Measurements from ENCODE around the gene NDP.
"Not testable (repeated sequence)": the region's sequence is repeated elsewhere in the genome, so short reads cannot be mapped to it uniquely, and the experiment has no call there.

Gene NDP

DNA sequence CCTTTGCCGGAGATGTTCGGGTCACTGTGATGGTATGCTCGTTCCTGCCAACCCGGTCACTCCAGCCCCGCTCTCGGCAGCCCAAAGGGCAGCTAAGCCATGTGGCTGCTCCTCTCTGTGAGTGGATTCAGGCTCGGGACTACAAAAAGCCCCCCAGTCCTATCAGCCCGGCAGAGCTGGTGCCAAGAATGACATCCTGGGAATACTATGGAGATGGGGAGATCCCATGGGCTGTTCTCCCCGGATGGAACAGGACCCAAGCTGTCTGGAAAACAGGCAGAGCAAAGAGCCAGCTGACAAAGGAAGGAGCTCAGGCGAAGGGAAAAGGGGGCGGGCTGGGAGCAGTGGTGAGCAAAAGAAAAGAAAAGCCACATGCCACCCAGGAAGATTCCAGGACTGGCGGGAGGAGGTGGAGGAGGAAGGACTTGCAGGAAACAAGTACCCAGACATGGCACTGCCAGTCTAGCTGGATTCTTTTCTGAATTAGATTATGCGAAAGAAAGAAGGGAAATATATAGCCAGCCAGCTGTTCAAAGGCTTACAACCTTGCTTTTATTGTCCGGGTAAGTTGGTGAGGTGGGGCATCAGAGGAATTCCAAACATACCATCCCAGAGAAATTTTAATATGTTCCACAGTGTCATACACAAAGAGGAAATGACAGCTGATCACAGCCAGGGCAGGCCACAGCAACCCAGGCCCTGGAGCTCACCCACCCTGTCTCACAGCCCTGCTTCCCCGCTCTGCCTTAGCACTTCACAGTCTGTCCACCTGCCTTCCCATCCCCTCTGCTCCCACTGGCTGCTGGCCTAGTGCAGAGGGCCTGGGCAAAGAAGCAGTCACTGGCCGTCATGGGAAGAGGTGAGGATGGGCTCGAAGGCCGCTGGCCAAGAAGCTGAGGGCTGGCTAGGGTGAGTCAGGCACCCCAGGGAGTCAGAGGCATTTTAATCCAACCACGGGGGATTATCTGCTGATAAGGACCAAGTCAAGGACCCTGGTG is 3.4 kb downstream of the NDP start:
- DNase-seq = no peak

DNA sequence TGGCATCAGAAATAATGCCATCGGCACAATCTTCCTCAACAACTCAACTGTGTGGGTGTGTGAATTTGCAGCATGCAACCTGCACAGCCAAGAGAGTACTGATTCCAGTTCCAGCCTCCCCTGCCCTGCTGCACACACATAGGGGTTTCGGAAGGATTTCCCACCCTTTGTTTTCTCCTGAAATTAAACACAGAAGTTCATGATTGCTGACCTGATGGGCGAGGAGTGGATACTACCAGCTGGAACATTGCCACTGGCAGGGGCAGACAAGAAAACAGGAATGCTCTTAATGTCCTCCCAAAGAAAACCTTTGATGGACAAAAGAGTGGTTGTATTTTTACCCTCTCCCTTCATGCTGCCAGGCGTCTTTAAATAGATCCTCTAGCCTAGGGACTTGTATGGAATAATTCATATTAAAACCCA is 4.8 kb downstream of the NDP start:
- no peak for DNase-seq

GRCh38 chrX:43964936-43965335 is 8.3 kb downstream of the NDP start:
- DNase-seq = no peak

DNA sequence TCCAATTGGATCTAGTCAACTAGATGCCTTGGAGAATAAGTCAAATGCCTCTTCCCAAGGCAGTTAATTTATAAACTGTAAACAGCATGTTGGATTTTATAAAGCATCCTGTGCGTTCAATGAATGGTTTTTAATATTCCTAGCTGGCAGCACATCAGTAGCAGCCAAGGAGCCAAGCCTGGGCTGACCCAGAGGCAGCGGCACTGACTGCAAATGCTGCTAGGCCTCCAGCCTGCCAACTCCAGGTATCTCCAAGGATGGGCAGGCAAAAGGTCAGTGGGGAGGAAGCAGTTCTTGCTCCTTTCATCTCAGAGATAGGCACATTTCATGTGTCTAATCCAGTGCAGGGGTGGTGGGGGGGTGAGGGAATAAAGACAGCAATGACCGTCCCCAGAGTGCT is 9.5 kb downstream of the NDP start:
- no peak for DNase-seq

DNA sequence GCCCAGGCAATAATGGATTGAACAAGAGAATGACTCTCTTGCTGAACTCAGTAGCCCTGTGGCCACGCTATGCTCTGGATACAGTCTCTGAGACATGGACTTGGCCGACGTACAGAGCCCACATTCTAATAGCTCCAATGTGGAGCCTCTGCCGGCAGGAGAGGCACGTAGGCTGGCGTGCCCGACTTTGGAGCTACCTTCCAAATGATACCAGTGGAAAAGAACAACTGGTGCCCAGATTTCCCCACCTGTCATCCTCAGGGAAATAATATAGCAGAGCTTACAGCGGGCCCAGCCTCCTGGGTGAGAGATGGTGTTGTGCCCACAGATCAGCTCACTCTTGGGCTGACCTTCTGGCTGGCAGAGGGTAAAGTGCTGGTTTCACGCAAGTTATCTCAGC is 10.6 kb downstream of the NDP start:
- DNase-seq = no peak

DNA sequence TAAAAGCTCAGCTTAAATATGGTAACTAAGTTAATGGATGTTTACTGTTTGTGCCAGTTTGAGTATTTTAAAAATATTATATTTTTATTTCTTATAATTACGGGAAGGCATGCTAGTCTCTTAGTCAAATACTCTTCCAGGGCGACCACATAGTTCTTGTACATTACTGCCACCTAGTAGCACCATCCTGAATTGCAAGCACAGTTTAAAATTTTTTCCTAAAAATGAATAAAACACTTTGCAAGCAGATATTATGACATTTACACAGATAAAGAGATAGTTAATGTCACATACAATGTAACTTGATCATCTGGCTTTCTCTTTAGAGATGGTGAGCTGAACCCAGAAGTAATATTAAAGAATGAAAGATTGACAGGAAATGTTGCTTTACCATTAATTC is 11.5 kb downstream of the NDP start:
- no peak for DNase-seq

DNA sequence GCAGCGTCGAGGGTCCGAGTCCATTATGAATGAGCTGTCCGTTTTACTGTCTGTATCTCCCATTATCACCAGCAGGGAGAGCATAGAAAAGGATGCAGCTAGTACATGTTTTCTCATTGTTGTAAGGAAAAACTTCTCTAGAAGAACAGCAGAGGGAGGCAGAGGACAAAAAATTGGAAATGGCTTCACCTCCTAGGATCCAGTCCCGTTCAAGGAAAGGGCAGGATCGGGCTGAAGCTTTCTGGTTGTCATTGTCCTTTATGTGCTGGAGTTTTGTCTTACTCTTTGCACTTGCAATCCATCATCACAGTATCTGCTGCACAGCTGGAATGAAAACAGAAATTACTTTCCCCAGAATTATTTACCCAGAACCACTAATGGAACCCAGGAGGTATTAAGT is 14.7 kb downstream of the NDP start:
- DNase-seq = peak; percentile 78

DNA sequence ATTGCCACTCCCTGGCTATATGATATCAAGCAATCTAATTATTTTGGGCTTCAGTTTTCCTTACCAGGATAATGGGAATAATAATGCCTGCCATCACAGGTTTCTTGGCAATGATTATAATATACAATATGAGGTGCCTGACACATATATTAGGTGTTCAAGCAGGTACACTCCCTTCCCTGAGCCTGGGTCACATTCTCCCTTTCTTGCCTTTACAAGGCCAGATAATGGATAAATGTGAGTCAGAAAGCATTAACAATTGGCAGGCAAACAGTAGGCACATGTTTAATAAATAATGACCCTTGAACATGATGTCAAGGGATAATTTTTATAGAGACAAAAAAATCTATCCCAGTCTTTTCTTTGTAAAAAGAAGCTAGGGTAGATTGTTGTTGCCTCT is 17.2 kb downstream of the NDP start:
- no peak for DNase-seq

GRCh38 chrX:43953218-43953617 is 20.0 kb downstream of the NDP start:
- DNase-seq = no peak

- no peak for DNase-seq
These were observed 23.5 kb downstream of the NDP start for GRCh38 chrX:43949669-43950068.

DNA sequence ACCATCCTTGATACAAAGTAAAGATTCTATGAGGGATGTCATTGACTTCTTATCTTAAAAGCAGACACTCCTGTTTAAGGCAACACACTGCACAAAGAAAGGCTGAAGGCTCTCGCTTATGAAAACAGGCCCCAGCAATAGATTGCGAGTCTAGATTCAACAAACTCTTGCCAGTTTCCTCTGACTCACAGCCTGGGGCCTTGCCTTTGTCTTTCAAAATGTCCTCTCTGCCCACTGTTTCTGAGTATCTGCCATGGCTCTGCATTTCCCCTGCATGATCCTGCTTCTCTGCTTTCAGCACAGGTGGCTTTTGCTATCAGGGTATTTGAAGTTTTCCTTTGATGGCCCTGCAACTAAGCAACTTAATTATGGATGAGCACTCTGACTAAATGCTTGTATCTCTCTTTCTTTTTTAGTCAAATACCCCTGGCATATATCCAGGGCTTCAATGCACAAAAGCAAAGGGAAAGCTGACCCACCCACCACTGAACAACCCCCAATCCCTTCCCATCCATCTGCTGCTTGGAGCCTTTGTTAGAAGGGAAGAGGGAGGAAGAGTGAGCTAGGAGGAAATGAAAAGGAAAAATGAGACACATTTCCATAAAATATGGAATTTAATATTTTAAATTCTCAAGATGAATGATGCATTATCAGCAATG is 32.2 kb downstream of the NDP start:
- no peak for DNase-seq

GRCh38 chrX:43939187-43939926 is 33.8 kb downstream of the NDP start:
- no peak for DNase-seq

- DNase-seq = not testable (repeated sequence)
These were observed 51.2 kb downstream of the NDP start for GRCh38 chrX:43922032-43922431.

DNA sequence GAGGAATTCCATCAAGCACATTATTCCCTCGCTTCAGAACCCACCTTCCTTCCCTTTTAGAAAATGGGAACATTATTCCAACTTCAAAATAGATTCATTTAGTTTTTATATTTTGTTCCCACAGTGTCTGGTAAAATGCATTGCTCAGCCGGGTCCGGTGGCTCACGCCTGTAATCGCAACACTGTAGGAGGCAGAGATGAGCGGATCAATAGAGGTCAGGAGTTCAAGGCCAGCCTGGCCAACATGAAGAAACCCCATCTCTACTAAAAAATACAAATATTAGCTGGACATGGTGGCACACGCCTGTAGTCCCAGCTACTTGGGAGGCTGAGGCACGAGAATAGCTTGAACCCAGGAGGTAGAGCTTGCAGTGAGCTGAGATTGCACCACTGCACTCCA is 62.4 kb downstream of the NDP start:
- not testable (repeated sequence) for DNase-seq

GRCh38 chrX:43910012-43910411 is 63.2 kb downstream of the NDP start:
- no peak for DNase-seq

DNA sequence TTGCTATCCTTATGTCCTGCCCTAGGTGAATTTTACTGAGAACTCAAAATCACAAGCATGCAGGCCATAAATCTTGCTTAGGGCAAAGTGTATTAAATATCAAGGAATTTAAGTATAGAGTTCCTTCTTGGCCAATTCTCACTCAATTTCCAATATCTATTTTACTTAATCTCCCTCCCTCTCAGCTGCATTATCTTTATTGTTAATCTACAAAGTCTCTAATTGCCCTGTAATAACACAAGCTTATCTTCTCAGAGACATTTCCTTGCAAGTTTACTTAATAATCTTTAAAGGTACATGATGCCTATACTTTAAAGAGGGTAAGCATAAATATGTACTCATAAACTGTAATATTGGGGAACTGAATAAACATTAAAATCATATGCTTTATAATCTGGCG is 64.0 kb downstream of the NDP start:
- no peak for DNase-seq

DNA sequence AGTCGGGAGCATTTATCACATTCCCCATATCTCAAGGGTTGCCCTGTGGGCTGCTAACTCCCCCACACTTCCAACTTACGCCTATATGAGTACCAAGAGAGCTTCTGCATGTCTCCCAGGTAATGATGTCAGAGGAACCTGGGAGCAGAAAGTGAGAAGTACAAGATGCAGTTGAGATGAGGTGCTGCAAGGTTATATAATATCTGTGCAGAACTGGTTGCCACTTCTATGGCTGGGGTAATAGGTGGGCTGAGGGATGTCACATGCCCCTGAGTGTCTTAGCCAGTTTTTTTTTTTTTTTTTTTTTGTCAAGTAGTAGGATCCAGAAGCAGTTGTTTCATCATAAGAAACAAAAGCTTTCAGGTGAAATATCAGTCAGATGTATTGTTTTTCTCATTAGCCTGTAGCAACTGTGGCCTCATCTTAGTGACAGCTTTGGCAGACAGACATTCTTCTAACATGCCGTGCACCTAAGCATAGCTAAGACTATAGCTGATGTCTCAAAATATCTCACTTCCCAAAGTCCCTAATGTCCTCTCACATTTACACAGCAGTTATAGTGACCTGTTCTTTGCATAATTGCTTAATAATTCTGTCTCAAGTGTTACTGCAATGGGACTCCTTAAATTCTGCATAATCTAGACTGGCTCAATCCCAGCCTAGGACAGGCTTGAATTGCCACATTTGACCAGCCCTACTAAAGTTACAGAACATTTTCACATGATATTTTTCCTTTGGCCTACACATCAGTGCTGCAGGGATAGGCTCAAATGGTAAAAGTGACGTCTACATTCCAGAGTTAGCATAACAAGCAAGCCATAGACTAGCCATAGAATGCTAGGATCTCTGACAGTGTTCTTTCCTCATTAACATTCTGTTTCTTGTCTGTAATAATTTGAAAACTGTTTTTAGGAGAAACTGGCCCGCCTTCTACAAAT is 73.0 kb downstream of the NDP start:
- no peak for DNase-seq
